Measurements from ENCODE around the gene SMPD3.

SMPD3 gene

DNA sequence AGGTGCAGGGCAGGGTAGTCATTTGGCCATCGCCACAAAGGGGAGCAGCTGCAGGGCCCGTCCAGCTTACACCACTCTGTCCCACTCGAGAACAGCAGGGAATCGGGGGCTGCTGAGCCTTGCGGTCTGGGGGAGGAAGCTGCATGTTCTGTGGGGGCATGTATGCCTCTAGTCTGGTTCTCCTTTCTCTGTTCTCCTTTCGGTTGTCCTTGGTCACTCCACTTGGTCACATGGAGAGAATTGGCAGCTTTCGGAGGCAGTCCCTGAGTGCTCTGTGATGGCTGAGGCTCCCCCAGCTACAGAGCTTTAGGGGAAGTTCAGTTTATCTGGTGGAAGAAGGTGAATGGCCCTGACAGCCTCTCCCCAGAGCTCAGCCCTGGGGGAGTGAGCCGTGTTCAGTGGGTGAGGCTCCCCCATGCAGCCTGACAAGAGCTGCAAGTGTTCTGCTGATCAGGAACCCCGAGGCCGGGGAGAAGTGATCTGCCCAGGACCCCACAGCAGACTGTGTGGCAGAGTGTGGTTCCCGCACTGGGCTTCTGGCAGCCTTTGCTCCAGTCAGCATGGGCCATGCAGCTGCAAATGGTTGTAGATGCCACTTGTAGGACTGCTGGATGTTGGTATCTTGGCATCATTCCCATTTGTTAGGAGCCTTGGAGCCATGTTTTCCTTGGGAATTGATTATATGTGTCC is 22.3 kb upstream of the SMPD3 start:
- DNase-seq = no peak

DNA sequence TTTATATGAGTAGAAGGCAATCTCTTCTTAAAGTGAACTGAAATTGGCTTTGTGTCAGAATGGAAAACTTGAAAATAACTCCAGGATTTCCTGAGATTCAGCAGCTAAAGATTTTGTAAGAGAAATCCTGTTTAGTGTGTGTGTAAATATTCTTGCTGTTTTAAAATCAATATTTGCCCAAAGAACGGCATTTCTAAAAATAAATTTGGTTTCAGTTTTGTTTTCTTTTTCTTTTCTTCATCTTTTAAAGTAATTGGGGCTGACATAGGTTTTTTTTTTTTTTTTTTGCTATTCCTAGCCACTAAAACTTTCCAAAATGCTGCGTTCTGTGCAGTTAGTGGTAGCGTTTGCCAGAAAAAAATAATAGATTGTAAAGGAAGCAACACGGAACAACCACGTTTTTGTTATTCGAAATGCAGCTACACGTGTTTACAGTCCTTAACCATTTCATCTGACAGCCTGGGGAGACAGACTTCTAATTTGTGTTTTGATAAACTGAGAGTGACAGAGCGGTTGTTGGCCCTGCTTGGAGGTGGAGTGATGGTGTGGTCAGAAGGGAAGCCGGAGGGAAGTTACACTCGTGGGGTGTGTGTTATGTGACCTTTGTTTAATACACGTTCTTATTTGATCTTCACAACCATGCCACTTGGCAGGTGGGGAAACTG is 21.6 kb upstream of the SMPD3 start:
- DNase-seq = no peak

DNA sequence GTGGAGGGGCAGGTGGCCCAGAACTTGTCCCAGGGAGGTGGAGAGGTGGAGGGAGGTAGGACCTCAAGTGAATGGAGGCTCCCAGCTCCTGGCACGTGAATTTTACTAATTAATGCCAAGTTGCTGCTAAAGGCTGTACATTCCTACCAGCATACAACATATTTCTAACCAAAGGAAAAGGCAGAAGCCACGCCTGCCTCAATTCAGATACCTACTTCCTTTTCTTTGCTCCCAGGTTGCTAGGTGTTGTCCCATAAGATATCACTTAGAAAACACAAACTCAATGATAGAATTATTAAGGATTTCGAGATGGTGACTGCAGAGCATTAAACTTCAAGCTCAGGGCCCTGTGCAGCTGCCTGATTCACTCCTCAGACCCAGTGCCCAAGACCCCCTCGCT is 20.5 kb upstream of the SMPD3 start:
- no peak for DNase-seq

DNA sequence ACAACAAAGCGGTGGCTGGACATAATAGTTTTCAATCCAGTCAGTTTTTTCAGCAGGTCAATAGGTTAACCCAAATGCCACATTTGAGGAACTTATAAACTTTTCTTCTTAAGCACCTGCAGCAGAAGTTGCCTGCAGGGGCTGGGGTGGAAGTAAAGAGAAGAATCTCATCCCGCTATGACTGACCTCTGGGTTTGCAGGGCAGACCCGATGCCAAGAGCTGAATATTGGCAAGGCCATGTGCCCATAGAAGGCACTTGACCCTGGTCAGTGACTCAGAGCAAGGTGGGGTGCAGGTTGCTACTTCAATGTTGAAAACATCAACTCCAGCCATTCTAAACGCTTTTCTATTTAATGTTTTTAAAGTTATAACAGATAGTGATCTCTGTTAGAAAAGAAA is 17.9 kb upstream of the SMPD3 start:
- DNase-seq = no peak

DNA sequence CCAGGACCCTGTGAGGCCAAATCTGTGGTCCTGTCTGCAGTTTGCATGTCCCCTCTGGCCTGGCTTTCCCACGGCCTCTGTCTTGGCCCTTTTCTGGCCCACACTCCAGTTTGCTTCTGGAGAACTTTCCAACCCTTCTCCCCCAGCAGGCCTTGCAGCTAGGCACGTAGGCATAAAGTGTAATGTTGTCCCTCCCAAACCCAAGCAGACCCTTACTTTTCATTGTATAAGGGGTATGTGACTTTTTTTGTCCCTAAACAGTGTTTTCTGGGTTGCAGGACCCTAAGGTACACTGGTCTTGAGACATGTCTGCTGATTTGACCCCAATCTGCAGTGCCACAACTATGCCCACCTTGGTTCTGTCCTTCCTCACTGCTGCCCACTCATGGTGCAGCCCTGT is 15.6 kb upstream of the SMPD3 start:
- DNase-seq = no peak

DNA sequence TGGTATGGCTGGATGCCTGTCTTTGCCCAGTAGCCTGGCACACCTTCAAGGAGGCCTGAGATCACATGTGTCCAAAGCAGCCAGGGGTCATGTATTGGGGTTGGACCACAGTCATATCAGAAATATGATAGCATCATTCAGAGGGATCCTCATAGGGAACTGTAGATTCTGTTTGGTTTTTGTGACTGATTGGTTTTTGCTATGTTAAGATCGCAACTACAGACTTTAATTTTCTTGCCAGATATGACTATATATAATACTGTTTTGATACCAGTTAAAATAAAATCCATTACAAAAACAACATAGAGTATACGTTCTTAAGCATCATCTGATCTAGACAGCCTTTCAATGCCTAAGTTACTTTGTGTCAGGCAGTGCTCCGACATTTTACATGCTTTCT is 11.8 kb upstream of the SMPD3 start:
- no peak for DNase-seq

DNA sequence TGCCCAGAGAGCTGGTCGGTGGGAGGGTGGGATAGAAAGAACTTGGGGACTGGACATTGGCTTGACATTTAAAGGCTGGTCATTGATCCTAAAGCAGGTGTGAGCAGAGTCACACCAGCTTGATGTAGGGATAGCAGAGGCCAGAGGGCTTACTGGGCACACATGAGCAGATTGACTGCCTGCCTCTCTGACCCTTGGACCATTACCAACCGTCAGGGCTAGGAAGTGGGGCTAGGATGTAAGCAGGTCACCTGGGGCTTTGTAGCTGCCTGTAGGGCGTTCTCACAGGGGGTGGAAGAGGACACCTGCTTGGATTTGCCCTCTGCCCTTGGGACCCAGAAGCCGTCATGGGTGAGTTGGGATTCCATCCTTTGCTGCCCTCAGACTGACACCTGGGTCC is 11.1 kb upstream of the SMPD3 start:
- no peak for DNase-seq

DNA sequence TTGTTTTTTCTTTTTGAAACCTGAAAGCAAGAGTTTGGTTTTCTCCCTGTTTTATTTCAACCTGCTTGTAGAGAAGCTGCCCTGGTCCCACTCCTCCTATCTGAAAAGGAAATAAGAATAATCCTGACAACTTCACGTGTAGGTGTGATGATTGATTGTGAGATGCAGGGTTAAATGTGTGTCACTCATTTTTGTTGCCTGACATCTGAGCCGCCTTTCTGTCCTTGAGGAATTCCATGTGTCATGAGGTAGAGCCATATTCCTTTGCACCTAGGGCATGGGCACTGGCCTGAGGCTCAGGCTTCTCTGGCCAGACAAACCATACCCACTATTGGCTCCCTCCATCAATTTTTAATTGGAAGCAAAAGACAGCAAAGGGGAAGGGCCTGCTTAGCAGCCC is 10.2 kb upstream of the SMPD3 start:
- no peak for DNase-seq

DNA sequence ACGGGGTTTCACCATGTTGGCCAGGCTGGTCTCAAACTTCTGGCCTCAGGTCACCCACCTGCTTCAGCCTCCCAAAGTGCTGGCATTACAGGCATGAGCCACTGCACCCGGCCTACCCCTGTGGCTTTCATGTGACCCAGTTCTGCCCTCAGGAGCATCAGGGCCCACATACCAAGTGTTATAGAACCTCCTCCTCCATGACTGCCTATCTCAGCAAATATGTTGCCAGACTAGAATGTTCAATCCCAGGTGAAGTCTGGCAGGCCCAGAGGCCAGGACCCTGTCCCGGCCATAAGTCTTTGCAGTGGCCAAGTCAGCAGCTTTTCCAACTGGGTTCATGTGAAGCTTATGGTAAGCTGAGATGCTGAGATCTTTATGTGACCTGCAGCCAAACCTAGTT is 9.8 kb upstream of the SMPD3 start:
- no peak for DNase-seq

DNA sequence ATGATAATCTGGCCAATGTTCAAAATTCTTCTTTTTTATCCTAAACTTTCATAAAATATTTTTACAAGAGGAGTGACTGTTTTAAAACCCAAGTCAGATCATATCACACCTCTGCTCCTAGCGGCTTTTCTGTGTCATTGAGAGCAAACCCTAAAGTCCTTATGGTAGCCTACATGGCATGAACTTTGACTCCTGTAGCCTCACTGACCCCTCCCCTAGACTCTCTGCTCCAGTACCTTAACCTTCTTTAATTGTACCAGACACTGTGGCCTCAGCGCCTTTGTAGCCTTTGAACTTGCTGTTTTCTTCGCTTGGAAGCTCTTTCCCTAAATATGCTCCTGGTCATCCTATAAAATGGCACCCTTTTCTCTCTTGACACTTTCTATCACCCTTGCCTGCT is 7.3 kb upstream of the SMPD3 start:
- no peak for DNase-seq

DNA sequence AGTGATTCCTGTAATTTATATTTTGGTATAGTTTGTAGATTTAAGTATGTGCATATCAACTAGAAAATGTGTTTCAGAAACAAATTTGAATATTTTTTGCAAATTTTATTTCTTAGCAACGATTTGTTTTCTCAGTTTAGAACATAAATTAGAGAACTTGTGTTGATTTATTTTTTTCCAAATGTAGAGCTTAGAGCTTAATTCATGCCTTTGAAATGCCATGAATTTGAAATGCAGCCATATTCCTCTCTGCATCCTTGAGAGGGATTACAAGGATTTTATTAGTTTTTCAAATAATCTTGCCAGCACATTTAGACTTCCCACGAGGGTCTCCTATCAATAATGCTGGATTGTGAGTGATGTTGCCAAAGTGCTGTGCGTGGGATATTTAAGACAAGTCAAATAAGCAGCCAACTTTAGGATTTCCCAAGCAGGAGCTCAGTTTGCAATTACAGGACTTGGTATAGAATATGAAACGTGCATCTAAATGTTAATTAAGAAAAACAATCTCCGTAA is 6.7 kb upstream of the SMPD3 start:
- no peak for DNase-seq

DNA sequence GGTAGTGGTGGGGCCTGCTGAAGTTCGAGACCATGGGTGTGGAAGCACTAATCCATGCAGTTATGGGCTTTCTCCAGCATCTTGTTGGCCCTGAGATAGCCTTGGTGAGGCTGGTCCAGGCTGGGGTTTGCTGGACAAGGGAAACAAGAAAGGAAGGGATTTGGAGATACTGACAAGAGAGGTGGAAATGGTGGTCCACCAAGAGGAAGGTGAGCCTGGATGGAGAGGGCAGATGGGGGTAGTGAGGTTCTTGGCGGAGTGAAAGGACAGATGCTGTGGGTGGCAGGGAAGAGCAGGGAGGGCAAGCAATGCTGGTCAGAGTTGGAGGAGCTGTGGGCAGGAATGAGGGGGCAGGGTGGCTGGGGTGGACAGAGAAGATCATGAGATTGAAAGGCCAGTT is 5.5 kb upstream of the SMPD3 start:
- no peak for DNase-seq

GRCh38 chr16:68452176-68452575 is 3.9 kb upstream of the SMPD3 start:
- no peak for DNase-seq

GRCh38 chr16:68451676-68452075 is 3.4 kb upstream of the SMPD3 start:
- DNase-seq = no peak

DNA sequence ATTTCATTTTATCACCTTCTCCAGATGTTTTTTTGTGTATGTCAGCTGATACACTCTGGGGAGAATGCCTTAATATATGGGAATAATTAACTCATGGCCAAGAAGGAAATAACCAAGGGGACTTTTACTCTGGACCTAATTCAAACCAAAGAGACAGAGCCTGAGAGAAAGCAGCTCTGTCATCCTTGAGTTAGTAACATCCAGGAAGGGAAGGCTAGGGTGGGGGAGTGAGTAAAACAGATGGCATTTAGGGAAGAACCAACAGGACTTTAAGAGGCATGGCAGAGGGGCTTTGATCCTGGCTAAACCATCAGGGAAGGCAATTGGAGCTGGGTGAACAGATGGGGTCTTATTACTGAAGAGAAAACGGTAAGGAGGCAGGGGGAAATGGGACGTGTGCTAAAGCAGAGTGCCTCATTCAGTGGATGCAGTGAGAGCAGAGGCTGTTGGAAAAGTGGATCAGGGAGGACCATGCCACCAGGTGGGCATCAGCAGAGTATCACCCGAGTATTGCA is 2.5 kb upstream of the SMPD3 start:
- DNase-seq = no peak

- DNase-seq = no peak
Observed at GRCh38 chr16:68447653-68448359, 502 bp downstream of the SMPD3 start.

- DNase-seq = no peak
Observed at GRCh38 chr16:68446681-68447652, 1.3 kb downstream of the SMPD3 start.

DNA sequence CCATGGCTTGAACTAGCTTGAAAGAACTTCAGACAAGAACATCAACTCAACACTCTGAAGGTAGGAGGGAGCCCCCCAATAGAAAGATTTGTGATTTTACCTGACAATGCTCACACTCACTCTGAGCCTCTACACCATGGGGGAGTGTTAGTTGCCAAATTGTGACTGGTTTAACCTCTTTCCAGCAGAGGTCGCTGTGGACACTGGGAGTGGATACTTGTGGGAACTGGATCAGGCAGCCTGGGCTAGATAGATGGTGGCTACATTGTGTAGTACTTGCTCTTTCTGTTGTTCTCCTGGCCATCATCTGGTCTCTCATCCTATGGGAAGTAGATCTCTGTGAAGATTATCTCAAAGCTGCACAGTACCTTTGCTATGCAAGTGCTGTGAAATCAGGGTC is 2.9 kb downstream of the SMPD3 start:
- DNase-seq = peak; percentile 88

- no peak for DNase-seq
Observed at GRCh38 chr16:68444056-68444657, 4.2 kb downstream of the SMPD3 start.

GRCh38 chr16:68436581-68436980 is 11.7 kb downstream of the SMPD3 start:
- no peak for DNase-seq

- no peak for DNase-seq
Observed at GRCh38 chr16:68434624-68435210, 13.6 kb downstream of the SMPD3 start.

DNA sequence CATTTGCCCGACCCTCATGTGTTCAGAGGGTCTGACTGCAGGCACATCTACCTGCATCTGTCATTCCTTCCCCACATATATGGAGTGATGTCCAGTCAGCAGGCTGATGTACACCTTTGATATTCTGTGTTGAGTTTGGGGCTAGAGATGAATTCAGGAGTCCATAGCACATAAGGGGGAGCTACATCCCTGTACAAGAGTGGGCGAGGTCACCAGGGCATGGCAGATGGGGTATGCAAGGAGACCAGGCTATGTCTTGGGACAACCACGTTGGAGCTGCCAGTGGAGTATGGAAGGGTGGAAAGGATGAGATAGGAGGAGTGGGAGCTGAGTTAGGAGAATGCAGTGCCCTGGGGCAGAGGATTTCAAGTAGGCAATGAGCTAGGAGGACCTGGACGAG is 15.0 kb downstream of the SMPD3 start:
- no peak for DNase-seq
